ENCODE results near the gene MMP20.

DNA sequence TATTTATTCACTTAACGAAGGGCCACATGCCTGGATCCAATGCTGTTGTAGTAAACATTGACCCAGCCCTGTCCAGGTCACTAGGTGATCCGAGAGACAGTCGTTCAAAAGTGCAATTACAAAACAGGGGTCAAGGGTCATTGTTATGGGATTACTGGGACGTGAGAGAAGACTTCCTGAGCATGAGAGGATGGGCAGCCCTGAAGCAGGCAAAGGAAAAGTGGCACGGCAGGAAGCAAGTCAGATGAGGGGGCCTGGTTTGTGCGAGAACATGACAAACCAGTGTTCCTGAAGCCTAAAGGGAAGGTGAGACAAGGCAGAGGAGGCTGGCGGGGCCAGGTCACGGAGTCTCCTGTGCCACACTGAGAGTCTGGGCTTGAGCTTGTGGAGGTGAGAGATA lies 15.8 kb upstream of the MMP20 start:
- TF ChIP-seq POLR2A (IDR thresholded peaks at IDR 0.05) = peak; percentile 65
- TF ChIP-seq, protein P1, sequence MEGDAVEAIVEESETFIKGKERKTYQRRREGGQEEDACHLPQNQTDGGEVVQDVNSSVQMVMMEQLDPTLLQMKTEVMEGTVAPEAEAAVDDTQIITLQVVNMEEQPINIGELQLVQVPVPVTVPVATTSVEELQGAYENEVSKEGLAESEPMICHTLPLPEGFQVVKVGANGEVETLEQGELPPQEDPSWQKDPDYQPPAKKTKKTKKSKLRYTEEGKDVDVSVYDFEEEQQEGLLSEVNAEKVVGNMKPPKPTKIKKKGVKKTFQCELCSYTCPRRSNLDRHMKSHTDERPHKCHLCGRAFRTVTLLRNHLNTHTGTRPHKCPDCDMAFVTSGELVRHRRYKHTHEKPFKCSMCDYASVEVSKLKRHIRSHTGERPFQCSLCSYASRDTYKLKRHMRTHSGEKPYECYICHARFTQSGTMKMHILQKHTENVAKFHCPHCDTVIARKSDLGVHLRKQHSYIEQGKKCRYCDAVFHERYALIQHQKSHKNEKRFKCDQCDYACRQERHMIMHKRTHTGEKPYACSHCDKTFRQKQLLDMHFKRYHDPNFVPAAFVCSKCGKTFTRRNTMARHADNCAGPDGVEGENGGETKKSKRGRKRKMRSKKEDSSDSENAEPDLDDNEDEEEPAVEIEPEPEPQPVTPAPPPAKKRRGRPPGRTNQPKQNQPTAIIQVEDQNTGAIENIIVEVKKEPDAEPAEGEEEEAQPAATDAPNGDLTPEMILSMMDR (IDR thresholded peaks at IDR 0.05) = no peak
